Mucosa of descending colon (tissue), 3 donors: ENCODE measurements around the gene INTS3. TPM values are rescaled to one million over a fixed set of nuclear protein-coding genes. Genes with fewer than 3 reads are reported as not detected.

ENCODE experiments used
- ATAC-seq: fragments of 200-7000 bp; cut with Tn5 transposase; one replicate; pipeline ENCODE4 v1.9.1; 2020; ENCODE audit warnings: mild to moderate bottlenecking, moderate library complexity
- DNase-seq, 3 donors: peaks; one replicate each; pipeline ENCODE4 v3.0.0-alpha.2; 2020
- H3K36me3 ChIP-seq: fragments of 200-600 bp; one replicate; pipeline ENCODE4 v1.8.0; 2021; ENCODE audit warnings: low read depth, mild to moderate bottlenecking
- H3K4me1 ChIP-seq: fragments of 200-600 bp; one replicate; pipeline ENCODE4 v1.8.0; 2021; ENCODE audit warnings: low read depth, mild to moderate bottlenecking
- H3K4me3 ChIP-seq: fragments of 200-600 bp; one replicate; pipeline ENCODE4 v1.8.0; 2021; ENCODE audit warnings: mild to moderate bottlenecking
- H3K9me3 ChIP-seq: fragments of 200-600 bp; one replicate; pipeline ENCODE4 v1.8.0; 2021; ENCODE audit warnings: mild to moderate bottlenecking
- CTCF ChIP-seq: fragments of 200-600 bp; IDR thresholded peaks from one replicate; pipeline ENCODE4 v1.8.0; 2022; ENCODE audit warnings: antibody characterized with exemption, mild to moderate bottlenecking
- intact Hi-C, 2 donors: fragments of 100-400 bp; cut with DNase I in 1 of 2; cut with micrococcal nuclease in 1 of 2; formaldehyde crosslinking; loops; one replicate each; pipeline versions ENCODE4 v1.11.0 to v1.11.1; 2022; cut with DNase I, micrococcal nuclease
- total RNA-seq, 3 donors: library from RNA; stranded (reverse); fragmentation: NEBNext Ultra II Directional in 2 of 3; extraction: Animal tissue kit (Norgen Biotek cat#: 25700) in 2 of 3; gene quantifications; one replicate each; pipeline versions ENCODE4 v1.2.1 to v1.2.4, GENCODE V29; 2021 to 2023
- donor health status: DM: no; HTN: no; CAD: no; lungs with moderate emphysema.
- donor health status: DM: no; HTN: no; CAD: no.
- donor health status: DM: no; HTN: yes; CAD: no.

The INTS3 gene
- total RNA-seq, 3 donors from 2014 or later: 30.6 to 52.3 (median 36.1) TPM

GRCh38 chr1:153734396-153735089 is 6.7 kb downstream of the INTS3 start:
- no peaks in the 10 kb centered on the region for H3K9me3 ChIP-seq
- DNase-seq (no peak), ATAC-seq (no peak)
- H3K4me1 ChIP-seq: peaks cover 5% of the 10 kb centered on the region
- intact Hi-C loops: no loop called here
- H3K36me3 ChIP-seq: no peaks in the 10 kb centered on the region
- no peak for TF ChIP-seq CTCF
- no peak overlapping the region for H3K4me3 ChIP-seq

- Histone ChIP-seq H3K9me3 (no peaks in the 10 kb centered on the region), H3K36me3 (no peaks in the 10 kb centered on the region), H3K4me1 (peaks cover 2% of the 10 kb centered on the region), H3K4me3 (no peak overlapping the region)
- intact Hi-C loops: no loop called here
- no peak for ATAC-seq
- DNase-seq: no peak
- no peak for TF ChIP-seq CTCF
Observed at GRCh38 chr1:153735090-153735420, 7.2 kb downstream of the INTS3 start.

- intact Hi-C loops: loop anchor here in 1 of 2 donors (10.0 kb wide), 1 partner anchor 227 kb away; no protein-coding TSS in a partner anchor
- no peaks in the 10 kb centered on the region for H3K4me1 ChIP-seq
- H3K4me3 ChIP-seq: no peak overlapping the region
- H3K36me3 ChIP-seq: no peaks in the 10 kb centered on the region
- H3K9me3 ChIP-seq: no peaks in the 10 kb centered on the region
- no peak for ATAC-seq
- DNase-seq: no peak
- TF ChIP-seq CTCF: no peak
Observed at GRCh38 chr1:153741986-153742385, 14.1 kb downstream of the INTS3 start.

- intact Hi-C loops: loop anchor here in 1 of 2 donors (10.0 kb wide), 1 partner anchor 228 kb away; no protein-coding TSS in a partner anchor
- no peak overlapping the region for H3K4me3 ChIP-seq
- ATAC-seq: peak; percentile 50
- no peaks in the 10 kb centered on the region for H3K4me1 ChIP-seq
- no peak for TF ChIP-seq CTCF
- DNase-seq: no peak
- no peaks in the 10 kb centered on the region for H3K36me3 ChIP-seq
- no peaks in the 10 kb centered on the region for H3K9me3 ChIP-seq
Observed at GRCh38 chr1:153742411-153743142, 14.7 kb downstream of the INTS3 start.

GRCh38 chr1:153745417-153745816 is 17.6 kb downstream of the INTS3 start:
- ATAC-seq (no peak), DNase-seq (no peak)
- Histone ChIP-seq H3K36me3 (no peaks in the 10 kb centered on the region), H3K9me3 (no peaks in the 10 kb centered on the region), H3K4me3 (no peak overlapping the region), H3K4me1 (peaks cover 12% of the 10 kb centered on the region)
- no peak for TF ChIP-seq CTCF
- intact Hi-C loops: loop anchor here in 1 of 2 donors (10.0 kb wide), 1 partner anchor 231 kb away; no protein-coding TSS in a partner anchor
